GM12878 (cell line): ENCODE measurements around the gene ZNF621. TPM values are rescaled to one million over a fixed set of nuclear protein-coding genes. Genes with fewer than 3 reads are reported as not detected.

Experiments used
- ATAC-seq: fragments of 200-7000 bp; cut with Tn5 transposase; 3 replicates; pipeline ENCODE4 v1.9.1; 2020; ENCODE audit warnings: mild to moderate bottlenecking, moderate library complexity
- BruUV-seq: library from RNA; stranded (reverse); fragments of 400-500 nt; replicated peaks from 2 replicates; lab custom pipeline; 2021; lab: Mats Ljungman, UMichigan
- CTCF ChIA-PET: fragments of 300-600 bp; sonication (Branson Sonifier 250); formaldehyde crosslinking; extraction: SDS; loops from one replicate; lab custom pipeline; 2021; ENCODE audit warnings: inconsistent platforms; lab: Yijun Ruan, JAX
- POLR2A ChIA-PET: fragments of 350-600 bp; formaldehyde crosslinking; extraction: SDS; loops from one replicate; lab custom pipeline; 2021; ENCODE audit warnings: inconsistent platforms; lab: Charles Lee
- RAD21 ChIA-PET: fragments of 300-600 bp; sonication (Branson Sonifier 250); formaldehyde crosslinking; loops from one replicate; lab custom pipeline; 2023; ENCODE audit warnings: antibody characterized with exemption; ENCODE audit not compliant: unreplicated experiment; lab: Charles Lee
- SMC1A ChIA-PET: fragments of 300-600 bp; sonication (Branson Sonifier 250); formaldehyde crosslinking; loops from one replicate; lab custom pipeline; 2023; ENCODE audit not compliant: unreplicated experiment, uncharacterized antibody; lab: Charles Lee
- DNase-seq: peaks from one replicate; pipeline ENCODE4 v3.0.0-alpha.2; 2011; ENCODE audit warnings: low read depth, low spot score
- FAIRE-seq: peaks from 3 replicates; lab custom pipeline; 2011; peaks lifted over from hg19 to GRCh38; lab: Jason Lieb, UNC
- H2AFZ ChIP-seq: 2 replicates; pipeline ENCODE4 v1.6.0; 2011; ENCODE audit warnings: low read depth, low read length, control low read depth; ENCODE audit not compliant: control insufficient read depth
- H3K27ac ChIP-seq: 2 replicates; pipeline ENCODE4 v1.5.1; 2011; ENCODE audit warnings: control low read depth; ENCODE audit not compliant: control insufficient read depth, insufficient read depth
- H3K27me3 ChIP-seq, 2 experiments: replicated peaks in 1 of 2; 2 replicates each; pipeline versions ENCODE4 v1.6.0 to v1.6.1; 2011; ENCODE audit warnings: low read length in 1 of 2; ENCODE audit not compliant: control insufficient read depth in 2 of 2, insufficient read depth in 2 of 2
- H3K36me3 ChIP-seq, 2 experiments: 2 replicates each; pipeline ENCODE4 v1.5.1; 2011; ENCODE audit warnings: low read length in 1 of 2; ENCODE audit not compliant: control insufficient read depth in 2 of 2, insufficient read depth in 2 of 2
- H3K4me1 ChIP-seq: 2 replicates; pipeline ENCODE4 v1.6.1; 2011; ENCODE audit warnings: mild to moderate bottlenecking, low read length, moderate library complexity, mixed read lengths; ENCODE audit not compliant: control insufficient read depth, insufficient read depth
- H3K4me2 ChIP-seq: 2 replicates; pipeline ENCODE4 v1.6.0; 2011; ENCODE audit warnings: control low read depth; ENCODE audit not compliant: control insufficient read depth, insufficient read depth
- H3K4me3 ChIP-seq: fragments of 200-600 bp; sonication (generic); 2 replicates; pipeline ENCODE4 v1.5.1; 2016
- H3K79me2 ChIP-seq: 2 replicates; pipeline ENCODE4 v1.6.0; 2011; ENCODE audit warnings: low read length; ENCODE audit not compliant: control insufficient read depth, insufficient read depth
- H3K9ac ChIP-seq: 2 replicates; pipeline ENCODE4 v1.8.0; 2011; ENCODE audit warnings: low read length, control low read depth, mixed read lengths; ENCODE audit not compliant: control insufficient read depth, insufficient read depth
- H3K9me3 ChIP-seq: replicated peaks from 3 replicates; pipeline ENCODE4 v1.5.1; 2011; ENCODE audit warnings: mild to moderate bottlenecking, low read length; ENCODE audit not compliant: control insufficient read depth, insufficient read depth
- H4K20me1 ChIP-seq: 2 replicates; pipeline ENCODE4 v1.6.0; 2011; ENCODE audit not compliant: control insufficient read depth, insufficient read depth
- BACH1 ChIP-seq: fragments of 450-650 bp; IDR thresholded peaks from 2 replicates; pipeline ENCODE4 v1.6.1; 2017; ENCODE audit warnings: mild to moderate bottlenecking, borderline replicate concordance
- CBX3 ChIP-seq: fragments of 200-600 bp; sonication (generic); IDR thresholded peaks from 2 replicates; pipeline ENCODE4 v1.6.1; 2016; ENCODE audit warnings: low read depth, borderline replicate concordance
- CHD1 ChIP-seq: IDR thresholded peaks from 2 replicates; pipeline ENCODE4 v1.6.1; 2012; ENCODE audit warnings: low read depth, low read length, improper control_type of control experiment
- E2F4 ChIP-seq: IDR thresholded peaks from 2 replicates; pipeline ENCODE4 v1.6.1; 2012; ENCODE audit warnings: low read depth, low read length, improper control_type of control experiment
- LARP7 ChIP-seq: fragments of 450-650 bp; IDR thresholded peaks from 2 replicates; pipeline ENCODE4 v1.6.1; 2017; ENCODE audit warnings: mild to moderate bottlenecking
- MXI1 ChIP-seq: fragments of 150-350 bp; IDR thresholded peaks from 2 replicates; pipeline ENCODE4 v1.6.1; 2011; ENCODE audit warnings: low read depth, mild to moderate bottlenecking, inconsistent platforms, low read length, improper control_type of control experiment
- RUNX3 ChIP-seq: IDR thresholded peaks from 2 replicates; pipeline ENCODE4 v1.6.1; 2012; ENCODE audit warnings: low read length, inconsistent platforms
- SPI1 ChIP-seq: IDR thresholded peaks from 2 replicates; pipeline ENCODE4 v1.6.1; 2011; ENCODE audit warnings: low read depth, mild to moderate bottlenecking, low read length, moderate library complexity, borderline replicate concordance; ENCODE audit not compliant: insufficient read depth
- STAT1 ChIP-seq: fragments of 450-650 bp; conservative IDR thresholded peaks from 2 replicates; pipeline ENCODE4 v1.6.1; 2014; ENCODE audit warnings: antibody characterized with exemption, mild to moderate bottlenecking
- WGBS: methylation state at CpG from one replicate; pipeline ENCODE4 v1.1.6; 2016; ENCODE audit warnings: low lambda C conversion rate; ENCODE audit not compliant: insufficient replicate concordance, insufficient coverage; ENCODE audit errors: missing lambda C conversion rate; 5-methylcytosine and 5-hydroxymethylcytosine counted together
- in situ Hi-C: fragments of 300-500 bp; cut with MboI; formaldehyde crosslinking; loops from 9 replicates; pipeline ENCODE4 v1.14.3; 2018; ENCODE audit warnings: mixed read lengths
- intact Hi-C: fragments of 100-400 bp; cut with micrococcal nuclease; formaldehyde crosslinking; loops from one replicate; pipeline ENCODE4 v1.14.2; 2022; ENCODE audit not compliant: unreplicated experiment
- polyA plus RNA-seq, 11 experiments: library from polyadenylated mRNA; depleted of rRNA in 4 of 11; unstranded in 6 of 11; stranded (reverse) in 5 of 11; fragments of >200 nt; fragmentation: Nextera tagmentation in 4 of 11; fragmentation: Illumina TruSeq in 1 of 11; extraction: Ambion mirVana in 4 of 11; extraction: Trizol in 1 of 11; gene quantifications; 1 replicate in 1 of 11; 2 replicates in 10 of 11; pipeline versions ENCODE4 v1.2.1 to v1.2.3, GENCODE V29; 2011 to 2016; ENCODE audit warnings: inconsistent platforms in 2 of 11, missing spikeins in 2 of 11, low read depth in 1 of 11
- total RNA-seq, 4 experiments: library from RNA; depleted of rRNA in 3 of 4; stranded (reverse); fragments of >200 nt in 3 of 4; fragmentation: Illumina TruSeq in 1 of 4; extraction: Trizol in 1 of 4; gene quantifications; 2 replicates each; pipeline versions ENCODE4 v1.2.1 to v1.2.3, GENCODE V29; 2013 to 2021
- TF ChIP-seq, protein P1 (sequence below): IDR thresholded peaks from 2 replicates; pipeline ENCODE4 v1.6.1; 2011; ENCODE audit warnings: borderline replicate concordance, low read depth, mild to moderate bottlenecking, moderate library complexity, low read length; ENCODE audit not compliant: insufficient read depth, poor library complexity, severe bottlenecking
- TF ChIP-seq, protein P2 (sequence below): fragments of 450-650 bp; IDR thresholded peaks from 2 replicates; pipeline ENCODE4 v1.6.1; 2017; ENCODE audit warnings: mild to moderate bottlenecking

The ZNF621 gene
- total and polyA plus RNA-seq, 10 of the 15 experiments (the other 5 are each of a cell fraction or from before 2014, with no cell fraction given) = 2.9 to 26.3 (median 11.9) TPM

- WGBS = 87% methylated on average over 1 of the region's 1 CpG
- in situ Hi-C loops (no loop called here), intact Hi-C loops (no loop called here)
- BruUV-seq = no TSS peak
- Histone ChIP-seq H3K27me3 (no peaks in the 10 kb centered on the region), H3K4me1 (no peaks in the 10 kb centered on the region), H3K9me3 (no peaks in the 10 kb centered on the region), H3K79me2 (no peaks in the 10 kb centered on the region), H3K4me3 (no peak overlapping the region), H3K36me3 (no peaks in the 10 kb centered on the region), H3K4me2 (no peak overlapping the region), H4K20me1 (no peaks in the 10 kb centered on the region), H3K27ac (no peak overlapping the region), H2AFZ (no peak overlapping the region), H3K9ac (no peak overlapping the region)
- FAIRE-seq = no peak
- ChIA-PET POLR2A (no interaction called here), CTCF (no interaction called here), RAD21 (interaction anchor here (0.8 kb wide), 1 partner anchor 92 kb away, joined by 4 read pairs; no protein-coding TSS in a partner anchor), SMC1A (interaction anchor here (1.5 kb wide), 1 partner anchor 67 kb away, joined by 3 read pairs; no protein-coding TSS in a partner anchor)
- ATAC-seq = no peak
- no peak for TF ChIP-seq RUNX3
- TF ChIP-seq, protein P1, sequence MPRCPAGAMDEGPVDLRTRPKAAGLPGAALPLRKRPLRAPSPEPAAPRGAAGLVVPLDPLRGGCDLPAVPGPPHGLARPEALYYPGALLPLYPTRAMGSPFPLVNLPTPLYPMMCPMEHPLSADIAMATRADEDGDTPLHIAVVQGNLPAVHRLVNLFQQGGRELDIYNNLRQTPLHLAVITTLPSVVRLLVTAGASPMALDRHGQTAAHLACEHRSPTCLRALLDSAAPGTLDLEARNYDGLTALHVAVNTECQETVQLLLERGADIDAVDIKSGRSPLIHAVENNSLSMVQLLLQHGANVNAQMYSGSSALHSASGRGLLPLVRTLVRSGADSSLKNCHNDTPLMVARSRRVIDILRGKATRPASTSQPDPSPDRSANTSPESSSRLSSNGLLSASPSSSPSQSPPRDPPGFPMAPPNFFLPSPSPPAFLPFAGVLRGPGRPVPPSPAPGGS = no peak
- no peak for TF ChIP-seq CHD1
- no peak for TF ChIP-seq SPI1
- TF ChIP-seq, protein P2, sequence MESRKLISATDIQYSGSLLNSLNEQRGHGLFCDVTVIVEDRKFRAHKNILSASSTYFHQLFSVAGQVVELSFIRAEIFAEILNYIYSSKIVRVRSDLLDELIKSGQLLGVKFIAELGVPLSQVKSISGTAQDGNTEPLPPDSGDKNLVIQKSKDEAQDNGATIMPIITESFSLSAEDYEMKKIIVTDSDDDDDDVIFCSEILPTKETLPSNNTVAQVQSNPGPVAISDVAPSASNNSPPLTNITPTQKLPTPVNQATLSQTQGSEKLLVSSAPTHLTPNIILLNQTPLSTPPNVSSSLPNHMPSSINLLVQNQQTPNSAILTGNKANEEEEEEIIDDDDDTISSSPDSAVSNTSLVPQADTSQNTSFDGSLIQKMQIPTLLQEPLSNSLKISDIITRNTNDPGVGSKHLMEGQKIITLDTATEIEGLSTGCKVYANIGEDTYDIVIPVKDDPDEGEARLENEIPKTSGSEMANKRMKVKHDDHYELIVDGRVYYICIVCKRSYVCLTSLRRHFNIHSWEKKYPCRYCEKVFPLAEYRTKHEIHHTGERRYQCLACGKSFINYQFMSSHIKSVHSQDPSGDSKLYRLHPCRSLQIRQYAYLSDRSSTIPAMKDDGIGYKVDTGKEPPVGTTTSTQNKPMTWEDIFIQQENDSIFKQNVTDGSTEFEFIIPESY = no peak
- no peak for TF ChIP-seq BACH1
- TF ChIP-seq LARP7 = no peak
- TF ChIP-seq STAT1 = no peak
- no peak for TF ChIP-seq MXI1
- TF ChIP-seq CBX3 = no peak
- TF ChIP-seq E2F4 = no peak
- DNase-seq = no peak
Observed at GRCh38 chr3:40518848-40519247, 5.9 kb upstream of the ZNF621 start.
